ENCODE results near the gene BMPER. TPM values are rescaled to one million over a fixed set of nuclear protein-coding genes. Genes with fewer than 3 reads are reported as not detected.

BMPER gene
- total RNA-seq, 4 donors from 2014 or later = 0.27 to 0.53 (median 0.34) TPM

DNA sequence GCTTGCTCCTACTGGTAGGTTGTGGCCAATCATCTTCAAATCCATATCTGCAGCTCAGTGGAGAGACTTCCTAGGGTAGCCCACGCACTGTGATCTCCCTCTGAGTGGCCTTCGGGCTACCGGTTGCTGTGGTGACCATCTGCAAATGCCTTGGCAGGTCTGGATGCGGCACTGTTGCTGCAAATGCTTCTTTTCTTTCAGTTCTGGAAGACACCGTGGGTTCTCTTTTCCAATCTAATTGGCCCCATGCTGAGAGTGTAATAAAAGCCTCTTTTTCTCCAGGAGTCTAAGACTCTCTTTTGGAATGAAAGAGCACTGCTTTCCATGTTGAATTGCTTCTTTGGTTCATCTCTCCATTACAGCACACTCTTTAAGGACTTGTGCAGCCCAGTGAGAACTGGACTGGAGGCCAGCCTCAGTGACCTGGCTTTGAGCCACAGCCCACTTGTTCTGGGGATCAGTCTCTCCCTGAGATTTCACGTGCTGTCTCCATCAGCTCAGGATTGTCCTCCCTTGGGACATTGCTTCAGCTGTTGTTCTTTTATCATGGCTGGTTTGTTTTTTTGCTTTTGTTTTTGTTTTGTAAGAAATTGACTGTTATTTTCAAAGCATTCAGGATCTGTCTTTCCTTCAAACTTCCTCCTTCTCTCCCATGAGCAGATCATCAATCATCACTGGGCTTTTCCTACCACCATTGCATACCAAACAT, 286.6 kb downstream of the BMPER start:
- WGBS, 2 donors = 88 to 89% methylated on average over 6 of the region's 6 CpGs
- no peak for DNase-seq (ENCODE audit: low spot score in 2 of 2)
- intact Hi-C loops (cut with DNase I; ENCODE audit: low total_unique reads) = no loop called here
- no peak overlapping the region for H3K4me3 ChIP-seq (ENCODE audit: low read depth, poor library complexity, severe bottlenecking)
- TF ChIP-seq CTCF (IDR thresholded peaks at IDR 0.05) (no peak), POLR2A (IDR thresholded peaks at IDR 0.05) (no peak)

DNA sequence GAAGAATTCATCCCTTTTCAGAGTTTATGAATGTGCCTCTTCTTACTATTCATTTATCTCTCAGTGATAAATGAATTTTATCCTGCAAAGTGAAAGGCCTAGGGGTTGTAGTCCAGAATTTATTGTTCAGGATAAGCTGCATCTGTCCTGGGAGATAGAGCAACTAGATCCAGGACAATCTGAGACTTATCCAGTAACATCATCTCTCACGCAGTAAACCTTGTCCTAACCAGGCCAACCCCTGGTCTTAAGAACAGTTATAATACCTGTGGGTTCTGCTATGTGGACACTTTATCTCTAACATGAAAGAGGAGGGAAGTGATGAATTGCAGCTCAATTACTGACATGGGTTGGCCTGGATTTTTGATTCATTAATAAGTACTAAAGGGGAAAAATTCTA, 287.6 kb downstream of the BMPER start:
- no peak overlapping the region for H3K4me3 ChIP-seq (ENCODE audit: low read depth, poor library complexity, severe bottlenecking)
- intact Hi-C loops (cut with DNase I; ENCODE audit: low total_unique reads) = no loop called here
- 90 to 95% methylated on average over 1 of the region's 1 CpG for WGBS, 2 donors
- no peak for DNase-seq (ENCODE audit: low spot score in 2 of 2)
- TF ChIP-seq POLR2A (IDR thresholded peaks at IDR 0.05) (no peak), CTCF (IDR thresholded peaks at IDR 0.05) (no peak)

DNA sequence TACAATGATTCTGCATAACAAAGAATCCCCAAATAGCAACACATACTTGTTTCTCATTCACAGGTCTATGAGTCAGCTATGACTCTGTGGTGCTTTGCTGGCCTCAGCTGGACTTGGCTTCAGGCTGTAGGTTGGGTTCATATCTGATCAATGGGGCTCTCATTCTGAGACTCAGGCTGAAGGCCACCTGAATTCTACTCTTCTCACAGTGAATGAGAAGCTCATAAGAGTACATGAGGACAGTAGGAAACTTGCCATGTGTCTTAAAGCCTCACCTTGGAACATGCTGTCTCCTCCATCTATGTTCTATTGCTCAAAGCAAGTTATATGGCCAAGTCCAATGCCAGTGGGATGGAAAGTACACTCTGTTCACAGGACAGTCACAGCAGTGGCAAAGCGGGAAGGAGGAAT, 292.9 kb downstream of the BMPER start:
- H3K4me3 ChIP-seq (ENCODE audit: low read depth, poor library complexity, severe bottlenecking) = no peak overlapping the region
- DNase-seq (ENCODE audit: low spot score in 2 of 2) = no peak
- TF ChIP-seq CTCF (IDR thresholded peaks at IDR 0.05) (no peak), POLR2A (IDR thresholded peaks at IDR 0.05) (no peak)
- intact Hi-C loops (cut with DNase I; ENCODE audit: low total_unique reads) = no loop called here
- WGBS, 2 donors = 93 to 97% methylated on average over 1 of the region's 1 CpG

Data from lower leg skin (tissue), 4 donors.